Hematopoietic multipotent progenitor cell treated with erythropoietin and hydrocortisone succinate and interleukin-3 and kit ligand, for 17 days (in vitro differentiated cells): Measurements from ENCODE around the gene AGAP2.

Experiments
- DNase-seq: peaks from one replicate; pipeline ENCODE4 v3.0.0-alpha.2; 2015; ENCODE audit warnings: low spot score

Gene AGAP2

GRCh38 chr12:57736741-57737466 lies 1.6 kb downstream of the AGAP2 start:
- DNase-seq: no peak

- no peak for DNase-seq
These were observed 2.4 kb downstream of the AGAP2 start for GRCh38 chr12:57735952-57736740.

- no peak for DNase-seq
These were observed 3.2 kb downstream of the AGAP2 start for GRCh38 chr12:57735198-57735855.

- DNase-seq: no peak
These were observed 4.0 kb downstream of the AGAP2 start for GRCh38 chr12:57734591-57734990.

- no peak for DNase-seq
These were observed 4.6 kb downstream of the AGAP2 start for GRCh38 chr12:57733928-57734327.

GRCh38 chr12:57732726-57733593 lies 5.6 kb downstream of the AGAP2 start:
- no peak for DNase-seq

GRCh38 chr12:57732270-57732669 lies 6.3 kb downstream of the AGAP2 start:
- no peak for DNase-seq

GRCh38 chr12:57731411-57732080 lies 7.0 kb downstream of the AGAP2 start:
- DNase-seq: no peak

GRCh38 chr12:57730336-57731067 lies 8.0 kb downstream of the AGAP2 start:
- DNase-seq: no peak

GRCh38 chr12:57729321-57729844 lies 9.2 kb downstream of the AGAP2 start:
- DNase-seq: no peak

GRCh38 chr12:57727758-57728395 lies 10.7 kb downstream of the AGAP2 start:
- DNase-seq: no peak

- no peak for DNase-seq
These were observed 11.4 kb downstream of the AGAP2 start for GRCh38 chr12:57726884-57727757.

GRCh38 chr12:57726151-57726883 lies 12.2 kb downstream of the AGAP2 start:
- DNase-seq: peak; percentile 22

- no peak for DNase-seq
These were observed 12.7 kb downstream of the AGAP2 start for GRCh38 chr12:57725851-57726150.

GRCh38 chr12:57724936-57725740 lies 13.4 kb downstream of the AGAP2 start:
- DNase-seq: no peak

- no peak for DNase-seq
These were observed 14.3 kb downstream of the AGAP2 start for GRCh38 chr12:57724003-57724935.

GRCh38 chr12:57723630-57723962 lies 14.9 kb downstream of the AGAP2 start:
- DNase-seq: no peak
